GM21360 (cell line): ENCODE measurements around the gene CHRM1.

Experiments used
- ATAC-seq: cut with Tn5 transposase; IDR thresholded peaks from one replicate; pipeline ENCODE4 v1.9.1; 2021; ENCODE audit warnings: mild to moderate bottlenecking, moderate library complexity; ENCODE audit not compliant: unreplicated experiment

CHRM1 gene

GRCh38 chr11:62926680-62927455 is 5.7 kb upstream of the CHRM1 start:
- no peak for ATAC-seq

GRCh38 chr11:62925745-62926679 is 4.8 kb upstream of the CHRM1 start:
- ATAC-seq: no peak

- ATAC-seq: no peak
Observed at GRCh38 chr11:62925308-62925707, 4.1 kb upstream of the CHRM1 start.

GRCh38 chr11:62923601-62924411 is 2.6 kb upstream of the CHRM1 start:
- ATAC-seq: no peak

- no peak for ATAC-seq
Observed at GRCh38 chr11:62922653-62923431, 1.7 kb upstream of the CHRM1 start.

GRCh38 chr11:62922189-62922589 is 1.0 kb upstream of the CHRM1 start:
- ATAC-seq: no peak

- no peak for ATAC-seq
Observed at GRCh38 chr11:62921573-62922188, 518 bp upstream of the CHRM1 start.

- ATAC-seq: no peak
Observed at GRCh38 chr11:62919898-62920640, 1.1 kb downstream of the CHRM1 start.

- no peak for ATAC-seq
Observed at GRCh38 chr11:62919476-62919875, 1.7 kb downstream of the CHRM1 start.

- ATAC-seq: no peak
Observed at GRCh38 chr11:62918531-62918930, 2.6 kb downstream of the CHRM1 start.

- no peak for ATAC-seq
Observed at GRCh38 chr11:62917906-62918502, 3.2 kb downstream of the CHRM1 start.

- no peak for ATAC-seq
Observed at GRCh38 chr11:62914416-62914815, 6.7 kb downstream of the CHRM1 start.

- no peak for ATAC-seq
Observed at GRCh38 chr11:62912268-62912667, 8.9 kb downstream of the CHRM1 start.

- no peak for ATAC-seq
Observed at GRCh38 chr11:62911137-62912130, 9.7 kb downstream of the CHRM1 start.

GRCh38 chr11:62910141-62910882 is 10.9 kb downstream of the CHRM1 start:
- no peak for ATAC-seq

GRCh38 chr11:62909107-62909894 is 11.9 kb downstream of the CHRM1 start:
- ATAC-seq: no peak
